GM21515 (cell line): ENCODE data around the gene GAB1.

Source experiments
- ATAC-seq: cut with Tn5 transposase; IDR thresholded peaks from one replicate; pipeline ENCODE4 v1.9.1; 2021; ENCODE audit not compliant: unreplicated experiment

The GAB1 gene

DNA sequence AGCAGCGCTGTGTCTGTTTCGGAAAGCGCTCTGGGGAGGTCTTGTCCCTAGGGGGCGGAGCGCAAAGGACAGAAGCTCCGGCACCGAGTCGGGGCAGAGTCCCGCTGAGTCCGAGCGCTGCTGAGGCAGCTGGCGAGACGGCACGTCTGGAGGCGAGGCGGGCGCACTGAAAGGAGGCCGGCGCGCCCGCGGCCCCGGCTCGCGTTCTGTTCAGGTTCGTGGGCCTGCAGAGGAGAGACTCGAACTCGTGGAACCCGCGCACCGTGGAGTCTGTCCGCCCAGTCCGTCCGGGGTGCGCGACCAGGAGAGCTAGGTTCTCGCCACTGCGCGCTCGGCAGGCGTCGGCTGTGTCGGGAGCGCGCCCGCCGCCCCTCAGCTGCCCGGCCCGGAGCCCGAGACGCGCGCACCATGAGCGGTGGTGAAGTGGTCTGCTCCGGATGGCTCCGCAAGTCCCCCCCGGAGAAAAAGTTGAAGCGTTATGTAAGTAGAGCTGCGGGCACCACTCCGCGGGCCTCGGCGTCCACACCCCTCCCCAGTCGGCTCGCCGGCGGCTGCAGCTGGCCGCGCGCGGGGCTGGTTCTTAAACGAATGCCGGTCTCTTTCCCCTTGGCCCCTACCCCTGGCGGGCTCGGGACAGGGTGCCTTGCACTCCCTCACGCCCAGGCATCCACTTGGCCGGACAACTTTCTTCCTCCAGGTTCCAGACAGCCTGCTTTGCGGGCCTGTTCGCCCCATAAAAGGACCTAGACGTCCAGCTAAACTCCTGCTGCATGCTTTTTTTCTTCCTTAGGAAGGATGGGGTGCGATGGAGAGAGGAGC lies at the start of gene GAB1:
TSS of gene GAB1 (plus strand) at position 96 of the 819 bp plus-strand sequence. CDS start at position 409, 313 bp downstream.
- peak; percentile 79 for ATAC-seq

DNA sequence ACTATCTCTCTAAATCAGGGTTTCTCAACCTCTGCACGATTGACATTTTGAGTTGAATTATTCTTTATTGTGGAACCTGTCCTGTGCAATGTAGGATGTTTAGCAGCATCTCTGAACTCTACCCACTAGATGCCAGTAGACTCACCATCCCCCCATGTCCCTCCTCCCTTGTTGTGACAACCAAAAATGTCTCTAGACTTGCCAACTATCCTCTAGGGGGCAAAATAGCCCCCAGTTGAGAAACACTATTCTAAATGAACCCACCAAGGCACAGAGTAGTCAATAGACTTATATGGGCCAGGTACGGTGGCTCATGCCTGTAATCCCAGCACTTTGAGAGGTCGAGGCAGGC lies 49.1 kb upstream of the GAB1 start:
- ATAC-seq, result no peak

DNA sequence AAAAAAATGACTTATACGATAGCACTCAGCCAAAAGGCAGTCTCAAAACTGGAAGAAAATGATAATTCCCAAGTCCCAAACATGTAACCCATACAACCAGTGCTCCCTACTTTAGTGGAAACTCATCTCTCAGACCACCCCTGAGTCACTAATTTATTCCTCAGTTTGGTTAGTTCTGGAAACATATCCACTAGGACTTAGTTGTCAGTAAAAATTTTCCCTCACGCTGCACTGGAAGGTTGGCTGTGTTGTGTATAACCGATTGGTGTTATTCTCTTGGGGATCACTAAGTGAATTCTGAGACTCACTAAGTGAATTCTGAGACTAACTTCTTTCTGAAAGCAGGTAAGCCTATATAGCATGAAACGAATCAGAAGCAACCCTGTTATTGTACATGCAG lies 48.5 kb upstream of the GAB1 start:
- no peak for ATAC-seq

DNA sequence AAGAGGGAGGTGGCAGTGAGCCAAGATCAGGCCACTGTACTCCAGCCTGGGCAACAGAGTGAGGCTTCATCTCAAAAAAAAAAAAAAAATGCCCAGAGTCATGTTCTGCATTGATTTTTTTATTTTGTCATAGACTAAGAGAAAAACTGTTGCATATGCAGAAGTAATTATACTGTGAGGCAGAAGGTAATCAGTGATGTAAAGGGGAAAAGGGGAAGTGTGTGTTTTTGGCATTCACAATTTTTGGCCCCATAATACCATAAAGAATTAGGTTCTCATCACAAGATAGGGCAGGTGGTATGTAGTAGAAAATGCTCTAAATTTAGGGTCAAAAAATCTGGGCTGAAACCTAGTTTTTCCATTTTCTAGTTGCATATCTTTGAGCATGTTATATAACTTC lies 47.3 kb upstream of the GAB1 start:
- no peak for ATAC-seq

DNA sequence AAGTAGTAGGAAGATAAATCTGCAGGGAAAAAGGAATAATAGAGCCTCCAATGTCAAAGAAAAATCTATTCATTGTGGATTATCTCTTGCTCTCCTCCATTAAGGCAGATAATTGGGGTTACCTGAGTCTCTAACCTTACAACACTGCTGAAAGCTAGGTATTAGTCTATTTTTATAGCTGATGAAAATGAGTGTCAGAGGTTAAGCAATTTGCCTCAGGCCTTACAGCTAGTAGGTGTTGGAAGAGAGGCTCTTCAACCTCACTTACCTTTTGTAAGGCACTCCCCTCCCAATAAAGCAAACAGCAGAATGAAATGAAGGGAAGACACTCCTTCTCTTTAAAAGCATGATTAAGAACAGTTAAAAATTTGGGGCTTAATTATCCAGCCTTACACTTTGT lies 45.4 kb upstream of the GAB1 start:
- ATAC-seq, result no peak

DNA sequence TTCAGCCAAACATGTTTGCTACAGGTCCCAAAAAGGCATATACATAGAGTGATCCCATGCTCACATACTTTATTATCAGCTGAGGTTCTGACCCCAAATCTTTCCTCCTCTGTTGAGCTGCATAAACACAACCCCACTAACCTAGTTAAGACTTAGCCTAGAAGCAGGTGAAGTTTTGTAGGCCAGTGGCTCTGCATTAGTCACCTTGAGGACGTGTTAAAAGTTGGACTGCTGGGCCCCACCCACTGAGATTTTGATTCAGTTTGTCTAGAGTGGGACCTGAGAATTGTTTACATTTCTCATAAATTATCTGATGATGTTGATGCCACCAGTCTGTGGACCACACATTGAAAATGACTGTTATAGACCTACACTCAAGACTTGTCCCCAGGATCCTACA lies 43.8 kb upstream of the GAB1 start:
- ATAC-seq, result no peak

DNA sequence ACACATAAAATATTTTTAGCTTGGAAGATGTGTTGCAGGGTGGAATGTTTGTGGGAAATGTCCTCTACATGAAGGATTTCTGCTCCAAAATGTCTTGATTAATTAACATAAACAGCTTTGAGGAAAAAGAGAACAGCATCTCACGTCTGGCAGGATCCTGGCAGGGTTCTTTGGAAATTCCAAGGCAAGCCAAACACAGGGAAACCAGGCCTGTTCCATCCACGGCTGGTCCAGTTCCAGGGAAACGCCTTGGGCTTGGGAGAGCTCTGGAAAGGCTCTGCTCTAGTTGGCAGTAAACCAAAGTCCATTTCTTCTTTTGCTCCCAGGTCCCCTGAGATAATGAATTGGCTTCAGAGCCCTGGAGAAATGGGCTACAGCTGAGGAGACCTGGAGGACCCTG lies 42.4 kb upstream of the GAB1 start:
- ATAC-seq, result no peak

DNA sequence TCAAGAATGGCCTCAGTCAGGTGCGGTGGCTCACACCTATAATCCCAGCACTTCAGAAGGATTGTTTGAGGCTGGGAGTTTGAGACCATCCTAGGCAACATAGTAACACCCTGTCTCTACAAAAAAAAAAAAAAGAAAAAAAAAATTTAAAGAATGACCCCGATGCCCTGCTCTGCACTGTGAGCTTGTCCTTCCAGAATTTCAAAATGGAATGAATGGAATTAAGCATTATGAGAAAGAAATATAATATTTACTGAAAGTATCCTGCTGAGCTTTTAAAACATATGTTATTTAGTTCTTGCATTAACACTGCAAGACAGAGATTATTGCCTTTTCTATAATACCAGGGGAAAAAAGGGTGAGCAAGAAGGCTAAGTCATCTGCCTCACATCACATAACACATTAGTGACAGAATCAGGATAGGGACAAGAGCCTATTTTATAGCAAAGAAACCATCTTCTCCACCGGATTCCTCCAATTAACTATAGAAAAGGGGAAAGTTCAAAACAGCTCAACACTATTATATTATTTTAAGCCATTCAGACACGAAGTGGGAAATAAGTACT lies 41.9 kb upstream of the GAB1 start:
- ATAC-seq, result no peak

DNA sequence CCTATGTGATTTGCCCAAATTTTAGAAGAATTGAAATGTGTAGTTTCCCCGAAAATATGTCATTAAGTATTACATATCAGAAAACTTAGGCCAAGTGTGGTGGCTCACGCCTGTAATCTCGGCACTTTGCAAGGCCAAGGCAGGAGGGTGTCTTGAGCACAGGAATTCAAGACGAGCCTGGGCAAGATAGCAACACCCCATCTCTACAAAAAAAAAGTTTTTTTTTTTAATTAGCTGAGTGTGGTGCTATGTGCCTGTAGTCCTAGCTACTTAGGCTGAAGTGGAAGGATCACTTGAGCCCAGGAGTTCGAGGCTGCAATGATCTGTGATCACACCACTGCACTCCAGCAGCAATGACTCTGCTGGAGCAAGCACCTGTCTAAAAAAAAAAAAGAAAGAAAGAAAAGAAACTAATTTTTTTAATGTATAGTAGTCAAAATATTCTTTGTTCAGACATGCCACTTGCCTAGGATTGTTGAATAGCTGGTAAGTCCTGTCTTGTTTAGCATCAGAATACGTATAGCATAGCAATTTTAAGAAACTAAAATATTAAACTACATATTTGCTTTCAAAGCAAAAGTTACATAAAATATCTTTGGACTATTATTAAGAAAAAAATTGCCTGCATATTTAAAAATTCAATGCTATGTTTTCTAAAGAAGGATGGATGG lies 40.1 kb upstream of the GAB1 start:
- ATAC-seq, result no peak

DNA sequence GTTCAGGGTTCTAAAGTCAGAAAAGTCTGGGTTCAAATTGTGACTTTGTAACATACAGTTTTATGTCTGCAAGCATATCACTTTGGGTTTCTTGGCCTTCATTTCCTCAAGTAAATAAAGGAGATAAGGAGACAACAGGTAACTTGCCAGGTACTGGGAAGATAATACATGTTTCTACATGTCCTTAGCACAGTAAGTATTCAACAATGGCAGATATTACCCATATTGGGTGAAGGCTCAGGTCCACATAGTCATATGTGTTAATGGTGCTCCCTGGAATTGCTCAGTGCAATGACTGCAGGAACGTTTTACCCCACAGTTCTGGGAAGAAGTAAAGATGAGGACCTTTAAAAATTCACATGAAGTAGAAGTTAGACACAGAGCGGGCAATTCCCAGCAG lies 35.8 kb upstream of the GAB1 start:
- ATAC-seq, result no peak

DNA sequence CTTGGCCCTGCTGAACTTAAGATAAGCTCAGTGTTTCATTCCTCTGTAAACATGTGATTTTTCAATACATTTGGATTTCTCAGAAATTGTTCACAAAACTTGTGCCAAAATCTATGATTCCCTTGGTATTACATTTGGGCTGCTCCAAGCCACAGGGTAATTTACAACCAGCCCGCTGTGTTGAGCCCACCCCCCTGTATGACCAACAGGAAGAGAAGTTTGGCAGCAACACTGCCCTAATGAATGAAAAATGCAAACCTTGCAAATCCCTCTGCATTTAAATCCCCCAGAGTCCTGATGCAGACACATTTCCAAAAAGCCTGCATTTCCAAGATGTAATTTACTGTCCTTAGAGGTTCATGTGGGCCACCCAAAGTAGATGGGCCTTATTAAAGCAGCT lies 34.1 kb upstream of the GAB1 start:
- no peak for ATAC-seq

DNA sequence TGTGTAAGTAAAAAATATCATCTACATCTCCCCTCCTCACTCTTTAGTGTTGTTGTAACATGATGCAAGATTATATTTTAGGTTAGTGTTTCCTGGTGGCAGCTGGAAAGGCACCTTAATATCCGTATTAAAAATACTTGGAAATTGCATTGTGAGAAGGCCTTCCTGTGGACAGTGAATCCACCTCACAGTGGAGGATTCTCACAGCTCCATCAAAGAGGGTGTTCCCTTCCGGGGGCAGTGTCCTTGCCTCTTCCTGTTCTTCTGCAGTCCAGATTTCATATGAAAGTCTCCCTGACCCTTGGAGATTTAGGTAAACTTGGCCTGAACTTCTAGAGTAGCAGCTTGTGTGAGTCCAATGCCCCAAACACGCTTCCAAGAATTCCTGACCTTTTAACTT lies 29.9 kb upstream of the GAB1 start:
- ATAC-seq, result no peak

DNA sequence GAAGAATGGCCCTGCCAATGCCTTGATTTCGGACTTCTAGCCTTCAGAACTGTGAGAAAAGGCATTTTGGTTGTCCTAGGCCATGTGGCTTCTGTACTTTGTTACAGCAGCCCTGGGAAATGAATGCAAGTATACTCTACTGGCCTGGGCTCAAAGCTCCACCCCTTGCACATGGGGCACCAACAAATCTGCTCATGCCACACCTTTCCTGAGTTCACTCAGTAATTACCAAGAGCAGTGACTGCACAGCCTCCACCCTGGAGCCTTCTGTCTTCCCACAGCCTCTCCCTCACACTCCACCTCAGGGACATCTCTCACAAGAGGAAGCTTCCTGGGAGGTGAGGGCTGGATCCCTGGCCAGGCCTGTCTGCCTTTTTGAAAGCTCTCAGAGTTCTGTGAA lies 29.1 kb upstream of the GAB1 start:
- no peak for ATAC-seq

DNA sequence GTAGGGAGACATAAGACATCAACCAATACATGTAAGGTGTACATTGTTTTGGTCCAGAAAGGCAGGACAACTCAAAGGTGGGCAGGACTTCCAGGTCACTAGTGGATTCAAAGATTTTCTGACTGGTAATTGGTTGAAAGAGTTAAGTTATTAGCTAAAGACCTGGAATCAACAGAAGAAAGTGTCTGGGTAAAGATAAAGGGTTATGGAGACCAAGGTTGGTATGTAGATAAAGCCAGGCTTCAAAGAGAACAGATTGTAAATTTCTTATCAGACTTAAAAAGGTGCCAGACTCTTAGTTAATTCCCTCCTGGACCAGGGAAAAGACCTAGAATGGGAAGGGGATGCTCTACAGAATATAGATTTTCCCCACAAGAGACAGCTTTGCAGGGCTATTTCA lies 28.3 kb upstream of the GAB1 start:
- ATAC-seq, result no peak

DNA sequence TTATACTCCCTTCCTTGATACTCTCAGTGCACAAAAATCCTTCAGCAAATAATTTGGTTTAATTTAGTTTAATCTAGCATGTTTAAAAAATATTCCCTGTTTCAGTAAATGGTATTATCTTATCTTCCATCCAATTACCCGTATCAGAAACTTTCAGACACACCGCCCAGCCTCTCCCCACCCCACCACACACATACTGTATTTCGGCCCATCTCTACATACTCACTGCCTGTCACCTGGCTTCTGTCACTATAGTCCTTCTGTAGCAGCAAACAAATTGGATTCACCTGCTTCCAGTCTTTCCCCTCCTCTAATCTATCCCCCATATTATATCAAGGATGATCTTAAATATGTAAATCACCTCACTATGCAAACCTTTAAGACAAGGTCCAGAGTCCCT lies 24.8 kb upstream of the GAB1 start:
- ATAC-seq, result no peak

DNA sequence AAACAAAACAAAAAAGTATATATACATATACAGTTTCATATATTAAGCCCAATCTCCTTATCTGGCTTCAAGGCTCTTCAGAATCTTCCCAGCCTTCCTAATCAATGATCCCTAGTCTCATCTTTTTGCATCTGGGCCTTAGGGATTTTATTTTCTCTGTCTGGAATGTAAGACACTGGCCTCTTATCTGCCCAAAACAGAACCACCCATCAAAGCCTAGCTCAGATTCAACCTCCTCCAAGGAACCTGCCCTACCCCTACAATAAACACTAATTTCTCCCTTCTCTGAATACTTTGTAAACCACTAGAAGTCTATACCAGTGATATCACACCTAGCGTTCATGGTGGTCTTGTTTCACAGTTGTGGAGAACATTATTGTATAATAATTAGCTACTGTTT lies 23.2 kb upstream of the GAB1 start:
- no peak for ATAC-seq

DNA sequence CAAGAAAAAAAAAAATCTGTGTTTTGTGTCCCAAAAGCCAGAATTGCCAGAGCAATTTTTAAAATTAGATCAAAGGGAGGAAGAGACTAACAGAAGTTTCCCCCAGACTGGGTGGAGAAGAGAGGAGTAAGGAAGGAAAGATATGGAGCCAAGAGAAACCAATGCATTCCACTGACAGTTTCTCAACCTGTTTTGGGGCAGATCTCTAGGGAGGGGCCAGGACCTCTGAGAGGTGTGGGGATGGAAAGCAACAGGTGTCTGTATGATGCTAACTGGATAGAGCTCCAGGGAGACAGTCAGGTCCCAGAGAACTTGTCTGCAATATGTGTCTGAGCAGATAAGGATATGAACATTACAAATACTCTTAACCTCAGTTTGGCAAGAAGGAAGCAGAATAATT lies 22.7 kb upstream of the GAB1 start:
- ATAC-seq, result no peak

DNA sequence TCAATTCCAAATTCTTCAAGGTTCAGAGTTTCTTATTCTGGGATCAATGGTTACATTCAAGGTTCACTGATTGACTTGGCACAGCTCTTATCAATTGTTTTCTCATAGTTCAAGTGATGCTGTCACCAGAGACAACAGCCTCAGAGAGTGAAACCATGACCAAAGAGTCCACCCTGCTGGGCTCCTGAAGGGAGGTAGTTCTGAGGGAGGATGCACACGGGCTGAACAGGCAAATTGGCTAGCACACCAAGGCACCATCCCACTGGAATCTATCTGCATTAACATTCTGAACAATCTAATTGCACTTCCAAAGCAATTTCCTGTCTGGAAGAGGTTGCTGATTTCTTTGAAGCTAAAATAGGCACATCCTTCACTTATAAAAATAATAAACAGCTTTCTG lies 16.6 kb upstream of the GAB1 start:
- ATAC-seq, result no peak

DNA sequence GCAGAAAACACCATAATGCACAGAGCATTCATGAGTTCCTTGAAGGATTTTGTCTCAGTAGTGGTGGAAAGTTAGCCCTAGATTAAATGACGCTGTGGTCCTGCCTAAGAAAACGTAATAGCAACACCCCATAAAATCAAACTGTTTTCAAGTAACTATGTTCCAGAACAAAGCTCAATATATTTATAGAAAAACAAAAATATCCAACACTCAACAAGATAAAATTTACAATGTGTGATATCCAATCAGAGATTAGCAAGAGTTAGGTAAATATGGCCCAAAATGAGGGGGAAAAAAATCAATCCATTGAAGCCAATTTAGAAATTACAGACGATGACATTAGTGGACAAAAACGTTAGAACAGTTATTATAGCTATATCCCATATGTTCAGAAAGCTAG lies 9.9 kb upstream of the GAB1 start:
- ATAC-seq, result no peak

DNA sequence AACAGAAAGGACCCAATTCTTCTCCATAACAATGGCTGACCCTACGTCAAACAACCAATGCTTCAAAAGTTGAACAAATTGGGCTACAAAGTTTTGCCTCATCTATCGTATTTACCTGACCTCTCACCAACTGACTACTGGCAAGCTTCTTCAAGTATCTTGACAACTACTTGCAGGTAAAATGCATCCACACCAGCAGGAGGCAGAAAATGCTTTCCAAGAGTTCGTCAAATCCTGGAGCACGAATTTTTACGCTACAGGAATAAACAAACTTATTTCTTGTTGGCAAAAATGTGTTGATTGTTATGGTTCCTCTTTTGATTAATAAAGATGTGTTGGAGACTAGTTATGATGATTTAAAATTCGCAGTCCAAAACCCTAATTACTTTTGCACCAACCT lies 6.7 kb upstream of the GAB1 start:
- ATAC-seq, result no peak

DNA sequence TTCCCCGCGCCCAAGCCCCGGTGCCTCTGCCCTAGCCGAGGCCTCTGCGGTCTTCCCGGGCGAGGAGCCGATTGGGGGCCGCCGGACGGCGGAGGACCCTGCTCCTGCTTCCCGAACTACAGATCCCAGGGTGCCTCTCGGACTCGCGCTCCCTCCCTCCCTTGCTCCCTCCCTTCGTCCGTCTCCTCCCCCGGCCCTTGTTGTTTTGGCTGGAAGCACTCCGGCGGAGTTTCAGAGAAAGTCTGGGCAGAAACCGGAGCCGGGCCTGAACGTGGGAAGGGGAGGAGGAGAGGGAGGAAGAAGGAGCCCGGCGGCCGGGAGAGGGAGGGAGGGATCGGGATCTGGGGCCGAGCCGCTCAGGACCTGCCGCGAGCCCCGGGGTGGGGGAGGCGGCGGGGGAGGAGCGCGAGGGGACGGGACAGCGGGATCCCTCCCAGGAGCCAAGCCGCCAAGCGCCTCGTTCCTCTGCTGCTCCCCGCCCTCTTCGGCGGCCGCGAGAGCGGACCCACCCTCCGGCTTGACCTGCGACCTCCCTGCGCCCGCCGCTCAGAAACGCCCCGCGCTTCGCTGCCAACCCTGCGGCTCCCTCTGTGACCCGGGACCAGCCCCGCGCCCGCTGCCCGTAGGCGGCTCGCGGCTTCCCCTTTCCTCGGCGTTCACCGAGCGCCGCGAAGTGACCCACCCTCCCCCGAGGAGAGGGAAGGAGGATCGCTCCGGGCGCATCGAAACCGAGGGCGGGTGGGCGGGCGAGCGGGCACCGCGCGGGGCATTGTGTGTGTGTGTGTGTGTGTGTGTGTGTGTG lies 496 bp upstream of the GAB1 start:
- ATAC-seq, result peak; percentile 49
